ENCODE results near the gene PPP1R1C.

Gene PPP1R1C

DNA sequence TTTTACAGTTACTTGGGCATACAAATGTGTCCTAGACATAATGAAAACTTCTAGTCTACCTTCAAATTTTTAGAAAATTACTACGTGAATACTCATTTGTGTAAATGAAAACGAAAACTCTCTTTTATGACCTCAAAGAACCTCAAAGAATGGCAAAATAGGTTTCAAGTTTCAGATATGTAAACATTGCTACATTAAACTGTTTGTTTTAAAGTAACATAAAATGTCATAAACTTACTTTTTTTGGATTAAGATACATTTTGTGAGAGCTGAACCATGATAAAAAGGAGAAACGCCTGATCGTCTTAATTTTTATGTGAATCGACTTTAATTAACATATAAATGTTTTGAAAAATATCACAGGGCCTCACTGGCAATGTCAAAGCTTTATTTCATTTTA is 91.4 kb downstream of the PPP1R1C start:
- Histone ChIP-seq H3K36me3 (ENCODE audit: control insufficient read depth, insufficient read depth, low read length) (no peaks in the 10 kb centered on the region), H3K4me1 (ENCODE audit: control insufficient read depth, insufficient read depth, low read length) (no peaks in the 10 kb centered on the region), H3K9me3 (ENCODE audit: control insufficient read depth, insufficient read depth, low read length) (no peaks in the 10 kb centered on the region), H3K9ac (ENCODE audit: low read depth, low read length) (no peak overlapping the region), H3K4me3 (ENCODE audit: low read depth, low read length) (no peak overlapping the region), H3K27me3 (ENCODE audit: control insufficient read depth, insufficient read depth, low read length) (no peaks in the 10 kb centered on the region)

DNA sequence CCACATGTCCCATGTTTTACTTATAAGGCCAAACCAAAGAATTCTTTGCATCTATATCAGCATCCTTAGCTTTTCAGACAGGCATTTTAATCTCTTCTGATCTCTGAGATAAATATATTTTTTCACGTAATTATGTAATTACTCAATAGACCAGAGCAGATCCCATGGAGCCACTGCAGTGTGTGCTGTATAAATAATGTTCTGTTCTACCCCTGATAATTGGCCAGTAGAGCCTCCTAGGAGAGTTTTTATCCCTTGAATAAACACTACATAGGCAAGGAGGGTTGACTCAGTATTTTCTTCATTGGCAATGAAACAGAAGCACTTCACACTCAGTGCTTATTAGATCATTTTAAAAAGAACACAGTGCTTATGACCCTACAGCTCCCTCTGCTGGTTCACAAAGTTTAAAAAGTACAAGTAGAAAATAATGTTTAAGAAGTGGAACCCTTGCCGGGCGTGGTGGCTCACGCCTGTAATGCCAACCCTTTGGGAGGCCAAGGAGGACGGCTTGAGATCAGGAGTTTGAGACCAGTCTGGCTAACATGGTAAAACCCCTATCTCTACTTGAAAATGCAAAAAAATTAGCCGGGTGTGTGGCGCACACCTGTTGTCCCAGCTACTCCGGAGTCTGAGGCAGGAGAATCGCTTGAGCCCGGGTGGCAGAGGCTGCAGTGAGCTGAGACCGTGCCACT is 91.9 kb downstream of the PPP1R1C start:
- H3K36me3 ChIP-seq (ENCODE audit: control insufficient read depth, insufficient read depth, low read length): no peaks in the 10 kb centered on the region
- H3K4me1 ChIP-seq (ENCODE audit: control insufficient read depth, insufficient read depth, low read length): no peaks in the 10 kb centered on the region
- no peak overlapping the region for H3K9ac ChIP-seq (ENCODE audit: low read depth, low read length)
- H3K27me3 ChIP-seq (ENCODE audit: control insufficient read depth, insufficient read depth, low read length): no peaks in the 10 kb centered on the region
- no peak overlapping the region for H3K4me3 ChIP-seq (ENCODE audit: low read depth, low read length)
- H3K9me3 ChIP-seq (ENCODE audit: control insufficient read depth, insufficient read depth, low read length): no peaks in the 10 kb centered on the region

DNA sequence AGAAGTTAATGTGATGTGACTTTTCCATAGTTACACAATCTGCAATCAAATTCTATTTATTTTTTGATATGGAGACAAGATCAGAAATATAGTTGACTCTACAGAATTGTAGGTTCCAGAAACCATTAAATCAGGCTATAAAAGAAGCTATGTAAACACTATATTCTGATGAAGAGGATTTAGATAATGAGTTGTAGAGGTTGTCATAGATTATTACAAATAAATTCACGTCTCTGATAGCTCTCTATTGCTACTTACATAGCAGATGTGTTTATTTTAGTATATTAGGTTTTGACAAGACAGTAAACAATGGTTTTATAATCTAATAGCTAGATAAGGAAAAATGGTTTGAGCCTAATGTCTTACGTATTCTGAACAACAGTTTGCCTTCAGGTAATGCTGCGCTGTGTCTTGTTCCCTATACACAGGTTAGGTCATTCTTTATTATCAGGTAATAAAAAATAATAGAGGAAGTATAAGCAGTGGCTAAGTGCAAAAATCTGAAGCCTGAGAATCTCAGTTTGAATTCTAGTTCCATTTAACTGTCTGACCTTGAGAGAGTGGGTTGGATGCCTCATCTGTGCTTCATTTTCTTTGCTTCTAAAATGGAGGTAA is 93.4 kb downstream of the PPP1R1C start:
- Histone ChIP-seq H3K36me3 (ENCODE audit: control insufficient read depth, insufficient read depth, low read length) (no peaks in the 10 kb centered on the region), H3K9me3 (ENCODE audit: control insufficient read depth, insufficient read depth, low read length) (no peaks in the 10 kb centered on the region), H3K4me1 (ENCODE audit: control insufficient read depth, insufficient read depth, low read length) (no peaks in the 10 kb centered on the region), H3K4me3 (ENCODE audit: low read depth, low read length) (no peak overlapping the region), H3K27me3 (ENCODE audit: control insufficient read depth, insufficient read depth, low read length) (no peaks in the 10 kb centered on the region), H3K9ac (ENCODE audit: low read depth, low read length) (no peak overlapping the region)

DNA sequence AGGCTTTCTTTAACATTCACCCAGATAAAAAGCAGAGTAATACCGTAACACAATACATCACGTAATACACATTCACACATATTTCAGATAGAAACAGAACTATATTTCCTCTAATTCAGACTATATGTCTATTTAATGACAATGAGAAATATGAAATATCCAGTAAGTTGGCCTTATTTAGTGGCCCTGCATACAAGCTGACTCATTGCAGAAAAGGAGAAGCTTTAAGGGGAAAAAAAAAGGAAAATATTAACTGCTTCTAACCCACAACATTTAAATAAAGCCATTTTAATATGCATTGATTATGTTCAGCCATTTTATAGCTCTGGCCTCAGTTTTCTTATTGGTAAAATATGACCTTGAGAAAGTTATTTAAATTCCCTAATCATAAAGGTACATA is 94.8 kb downstream of the PPP1R1C start:
- Histone ChIP-seq H3K4me1 (ENCODE audit: control insufficient read depth, insufficient read depth, low read length) (no peaks in the 10 kb centered on the region), H3K9ac (ENCODE audit: low read depth, low read length) (no peak overlapping the region), H3K4me3 (ENCODE audit: low read depth, low read length) (no peak overlapping the region), H3K27me3 (ENCODE audit: control insufficient read depth, insufficient read depth, low read length) (no peaks in the 10 kb centered on the region), H3K36me3 (ENCODE audit: control insufficient read depth, insufficient read depth, low read length) (no peaks in the 10 kb centered on the region), H3K9me3 (ENCODE audit: control insufficient read depth, insufficient read depth, low read length) (no peaks in the 10 kb centered on the region)

DNA sequence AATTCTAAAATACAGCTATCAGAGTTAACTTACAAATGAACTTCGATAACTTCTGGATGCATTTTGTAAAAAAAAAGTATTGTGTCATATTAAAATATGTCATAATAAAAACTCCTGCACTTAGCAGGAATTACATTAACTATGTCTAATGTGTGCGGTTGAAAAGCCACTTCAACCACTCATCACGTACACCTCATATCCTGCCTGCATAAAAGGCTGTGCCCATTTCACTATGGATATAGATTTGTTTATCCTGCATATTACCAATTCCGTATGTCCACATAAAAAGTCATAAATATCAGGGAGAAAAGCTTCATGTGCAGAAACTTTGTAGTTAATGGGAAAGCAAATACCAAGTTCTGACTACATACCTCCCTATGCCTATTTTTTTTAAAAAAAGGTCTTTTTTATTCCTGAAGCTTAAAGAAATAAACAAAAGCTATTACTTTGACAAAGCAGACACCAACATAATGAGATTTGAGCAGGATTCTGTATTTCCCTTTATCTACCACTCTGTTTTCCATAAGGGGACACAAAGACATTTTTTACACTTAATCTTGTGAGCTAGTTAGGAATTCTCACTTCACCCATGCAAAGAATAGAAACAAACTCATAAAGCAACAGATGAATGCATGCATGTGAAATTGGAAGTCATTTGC is 96.1 kb downstream of the PPP1R1C start:
- Histone ChIP-seq H3K9ac (ENCODE audit: low read depth, low read length) (no peak overlapping the region), H3K4me3 (ENCODE audit: low read depth, low read length) (no peak overlapping the region), H3K9me3 (ENCODE audit: control insufficient read depth, insufficient read depth, low read length) (no peaks in the 10 kb centered on the region), H3K36me3 (ENCODE audit: control insufficient read depth, insufficient read depth, low read length) (no peaks in the 10 kb centered on the region), H3K27me3 (ENCODE audit: control insufficient read depth, insufficient read depth, low read length) (no peaks in the 10 kb centered on the region), H3K4me1 (ENCODE audit: control insufficient read depth, insufficient read depth, low read length) (no peaks in the 10 kb centered on the region)

DNA sequence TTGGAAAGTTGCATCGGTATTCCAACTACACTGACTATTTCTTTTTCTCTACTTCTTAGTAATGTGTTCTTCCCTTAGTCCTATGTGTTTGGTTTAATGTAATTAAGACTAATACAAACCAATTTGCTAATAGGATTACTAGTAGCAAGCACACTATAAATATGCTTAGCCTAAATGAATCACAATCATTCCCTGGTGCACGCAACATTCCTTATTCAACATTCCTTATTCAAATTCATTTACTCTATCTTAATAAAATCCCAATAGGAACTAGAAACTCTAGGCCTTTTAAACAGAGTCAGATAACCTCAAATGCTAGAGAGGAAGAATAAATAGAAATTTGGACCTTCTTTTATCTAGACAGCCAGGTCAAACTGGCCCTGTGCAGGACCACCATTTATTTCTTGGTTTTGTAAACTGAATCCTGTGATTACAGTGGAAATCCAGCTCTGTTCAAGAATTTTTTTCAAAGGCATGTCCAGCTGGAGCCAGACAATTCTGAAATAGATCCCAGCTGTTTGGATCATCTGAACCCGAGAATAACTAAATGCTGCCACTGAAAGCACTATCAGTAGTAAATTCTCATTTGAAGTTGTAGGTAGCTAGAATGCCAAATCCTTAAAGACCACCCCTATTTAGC is 103.1 kb downstream of the PPP1R1C start:
- Histone ChIP-seq H3K4me3 (ENCODE audit: low read depth, low read length) (no peak overlapping the region), H3K9ac (ENCODE audit: low read depth, low read length) (no peak overlapping the region), H3K9me3 (ENCODE audit: control insufficient read depth, insufficient read depth, low read length) (no peaks in the 10 kb centered on the region), H3K36me3 (ENCODE audit: control insufficient read depth, insufficient read depth, low read length) (no peaks in the 10 kb centered on the region), H3K4me1 (ENCODE audit: control insufficient read depth, insufficient read depth, low read length) (no peaks in the 10 kb centered on the region), H3K27me3 (ENCODE audit: control insufficient read depth, insufficient read depth, low read length) (no peaks in the 10 kb centered on the region)

DNA sequence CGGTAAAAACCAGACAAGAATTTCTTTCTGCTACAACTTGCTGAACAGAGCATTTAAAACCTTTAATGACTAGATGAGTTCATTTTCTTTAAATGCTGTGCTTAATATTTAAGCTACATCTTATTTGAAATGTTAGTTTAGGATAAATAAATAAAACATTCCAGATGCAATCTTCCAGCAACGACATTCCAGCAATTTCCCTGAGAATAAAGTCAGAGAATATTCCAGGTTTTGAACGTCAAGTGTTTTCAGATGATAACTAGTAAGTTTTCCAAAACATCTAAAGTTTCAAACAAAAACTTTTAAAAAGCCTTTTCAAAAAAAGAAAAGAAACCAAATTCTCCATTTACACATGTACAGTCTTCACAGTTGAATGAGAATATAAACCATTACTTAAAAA is 104.8 kb downstream of the PPP1R1C start:
- Histone ChIP-seq H3K4me1 (ENCODE audit: control insufficient read depth, insufficient read depth, low read length) (no peaks in the 10 kb centered on the region), H3K9me3 (ENCODE audit: control insufficient read depth, insufficient read depth, low read length) (no peaks in the 10 kb centered on the region), H3K9ac (ENCODE audit: low read depth, low read length) (no peak overlapping the region), H3K4me3 (ENCODE audit: low read depth, low read length) (no peak overlapping the region), H3K27me3 (ENCODE audit: control insufficient read depth, insufficient read depth, low read length) (no peaks in the 10 kb centered on the region), H3K36me3 (ENCODE audit: control insufficient read depth, insufficient read depth, low read length) (no peaks in the 10 kb centered on the region)

DNA sequence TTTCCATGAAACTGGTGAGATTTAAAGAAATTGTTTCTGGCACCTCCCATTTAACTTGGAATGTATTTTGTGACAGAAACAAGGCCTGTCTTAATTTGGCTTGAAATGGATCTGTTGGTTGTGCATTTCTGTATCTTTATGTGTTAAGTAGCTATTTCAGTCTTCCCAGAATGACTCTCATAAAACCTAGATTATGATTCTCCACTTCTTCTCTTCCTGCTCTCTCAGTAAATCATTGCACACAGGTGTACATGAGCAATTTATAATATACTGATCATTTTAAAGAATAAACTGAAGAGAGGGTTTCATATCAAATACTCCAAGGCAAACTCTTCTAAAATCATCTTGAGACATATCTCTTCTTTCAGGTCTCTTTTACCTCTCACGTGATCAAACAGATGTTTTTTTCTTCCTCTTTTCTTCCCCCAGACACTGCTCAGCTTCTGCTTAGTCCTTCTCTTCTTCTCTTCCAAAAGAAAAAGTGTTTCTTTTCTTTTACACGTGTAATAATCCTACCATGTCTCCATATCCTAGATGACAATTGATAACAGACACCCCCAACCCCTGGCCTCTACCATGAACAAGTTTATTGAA is 112.0 kb downstream of the PPP1R1C start:
- Histone ChIP-seq H3K36me3 (ENCODE audit: control insufficient read depth, insufficient read depth, low read length) (no peaks in the 10 kb centered on the region), H3K9ac (ENCODE audit: low read depth, low read length) (no peak overlapping the region), H3K4me1 (ENCODE audit: control insufficient read depth, insufficient read depth, low read length) (no peaks in the 10 kb centered on the region), H3K27me3 (ENCODE audit: control insufficient read depth, insufficient read depth, low read length) (no peaks in the 10 kb centered on the region), H3K4me3 (ENCODE audit: low read depth, low read length) (no peak overlapping the region), H3K9me3 (ENCODE audit: control insufficient read depth, insufficient read depth, low read length) (no peaks in the 10 kb centered on the region)

DNA sequence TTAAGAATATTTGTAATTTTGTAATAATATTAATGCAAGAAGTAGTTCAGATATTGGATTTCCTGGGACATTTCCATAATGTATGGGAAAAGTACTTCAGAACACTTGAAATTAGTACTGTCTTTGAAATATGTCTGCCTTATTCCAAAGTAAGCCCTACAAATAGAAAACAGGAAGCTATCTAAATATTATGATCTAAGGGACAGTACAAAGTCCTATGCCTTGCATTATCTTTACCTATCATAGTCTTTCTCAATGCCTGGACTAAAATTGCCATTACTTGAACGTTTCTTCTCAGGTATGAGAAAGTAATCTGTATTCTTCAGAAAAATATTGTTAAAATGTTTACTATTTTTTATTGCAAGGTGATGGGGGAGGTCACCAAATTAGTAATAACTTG is 113.0 kb downstream of the PPP1R1C start:
- no peak overlapping the region for H3K4me3 ChIP-seq (ENCODE audit: low read depth, low read length)
- no peaks in the 10 kb centered on the region for H3K9me3 ChIP-seq (ENCODE audit: control insufficient read depth, insufficient read depth, low read length)
- H3K27me3 ChIP-seq (ENCODE audit: control insufficient read depth, insufficient read depth, low read length): no peaks in the 10 kb centered on the region
- H3K36me3 ChIP-seq (ENCODE audit: control insufficient read depth, insufficient read depth, low read length): no peaks in the 10 kb centered on the region
- no peak overlapping the region for H3K9ac ChIP-seq (ENCODE audit: low read depth, low read length)
- no peaks in the 10 kb centered on the region for H3K4me1 ChIP-seq (ENCODE audit: control insufficient read depth, insufficient read depth, low read length)

DNA sequence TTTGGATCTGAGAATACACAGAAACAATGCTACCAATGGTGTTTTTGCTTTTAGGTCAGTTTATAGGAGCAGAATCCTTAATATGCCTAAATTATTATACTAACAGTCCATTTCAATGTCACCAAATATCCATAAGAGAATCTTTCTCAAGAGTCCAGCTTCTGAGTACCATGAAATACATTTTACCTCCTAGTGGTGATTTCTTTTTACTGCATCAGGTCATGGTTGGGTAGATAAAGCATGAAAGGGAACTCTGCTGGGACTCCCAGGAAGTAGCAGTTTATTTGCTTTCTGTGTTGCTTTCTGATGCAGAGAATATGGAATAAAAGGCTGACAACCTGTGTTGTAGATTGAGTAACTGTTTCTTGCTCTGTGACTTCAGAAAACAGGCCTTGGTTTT is 115.6 kb downstream of the PPP1R1C start:
- H3K9me3 ChIP-seq (ENCODE audit: control insufficient read depth, insufficient read depth, low read length): no peaks in the 10 kb centered on the region
- H3K9ac ChIP-seq (ENCODE audit: low read depth, low read length): no peak overlapping the region
- H3K4me1 ChIP-seq (ENCODE audit: control insufficient read depth, insufficient read depth, low read length): no peaks in the 10 kb centered on the region
- no peaks in the 10 kb centered on the region for H3K36me3 ChIP-seq (ENCODE audit: control insufficient read depth, insufficient read depth, low read length)
- H3K27me3 ChIP-seq (ENCODE audit: control insufficient read depth, insufficient read depth, low read length): no peaks in the 10 kb centered on the region
- no peak overlapping the region for H3K4me3 ChIP-seq (ENCODE audit: low read depth, low read length)

DNA sequence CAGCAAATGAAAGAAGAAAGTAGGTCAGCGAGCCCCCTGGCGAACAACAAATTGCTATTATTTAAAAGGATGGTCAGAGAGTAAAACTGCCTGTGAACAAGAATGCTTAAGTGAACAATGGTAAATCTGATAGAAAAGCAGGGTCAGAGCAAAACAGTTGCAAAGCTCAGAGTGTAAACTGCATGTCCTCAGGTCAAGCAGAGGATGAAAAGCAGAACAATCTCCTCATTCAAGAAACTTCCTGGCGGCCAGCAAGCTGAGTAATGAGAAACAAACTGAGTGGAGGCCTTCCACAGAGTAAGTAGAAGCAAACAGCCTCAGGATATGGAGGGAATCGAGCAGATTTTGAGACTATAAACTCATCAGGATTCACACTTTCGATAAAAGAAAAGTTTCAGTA is 117.9 kb downstream of the PPP1R1C start:
- H3K9ac ChIP-seq (ENCODE audit: low read depth, low read length): no peak overlapping the region
- H3K27me3 ChIP-seq (ENCODE audit: control insufficient read depth, insufficient read depth, low read length): no peaks in the 10 kb centered on the region
- H3K9me3 ChIP-seq (ENCODE audit: control insufficient read depth, insufficient read depth, low read length): no peaks in the 10 kb centered on the region
- no peaks in the 10 kb centered on the region for H3K4me1 ChIP-seq (ENCODE audit: control insufficient read depth, insufficient read depth, low read length)
- H3K36me3 ChIP-seq (ENCODE audit: control insufficient read depth, insufficient read depth, low read length): no peaks in the 10 kb centered on the region
- H3K4me3 ChIP-seq (ENCODE audit: low read depth, low read length): no peak overlapping the region
